Eye (tissue), 1 donor: Measurements from ENCODE around the gene RPL29.
"Not testable (repeated sequence)": the region's sequence is repeated elsewhere in the genome, so short reads cannot be mapped to it uniquely, and the experiment has no call there.

Experiments
- DNase-seq: peaks from one replicate; pipeline ENCODE4 v3.0.0-alpha.2; 2015

Gene RPL29

GRCh38 chr3:52004906-52005395 lies 9.3 kb upstream of the RPL29 start:
- DNase-seq, result no peak

- peak; percentile 90 for DNase-seq
Measured at GRCh38 chr3:52004163-52004787, 8.6 kb upstream of the RPL29 start.

DNA sequence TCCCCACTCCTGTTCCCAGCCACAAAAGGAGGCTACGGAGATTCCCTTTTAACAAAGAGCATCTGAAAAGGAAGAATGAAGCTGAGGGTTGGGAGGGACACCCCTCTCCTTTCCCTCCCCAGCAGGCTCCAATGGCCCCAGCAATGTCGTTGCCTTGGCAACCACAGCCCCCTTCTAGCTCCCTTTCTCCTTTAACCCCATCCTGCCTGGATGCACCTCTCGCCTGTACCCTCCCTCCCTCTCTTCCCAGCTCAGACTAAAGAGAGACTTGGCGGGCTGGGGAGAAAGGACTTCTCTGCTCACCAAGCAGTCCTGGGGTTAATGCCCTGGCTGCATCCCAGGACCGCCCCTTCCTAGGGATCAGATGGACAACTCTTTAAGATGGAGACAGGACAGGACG lies 7.1 kb upstream of the RPL29 start:
- DNase-seq, result no peak

GRCh38 chr3:52001443-52001974 lies 5.8 kb upstream of the RPL29 start:
- peak; percentile 95 for DNase-seq

- no peak for DNase-seq
Measured at GRCh38 chr3:51999846-52000245, 4.2 kb upstream of the RPL29 start.

DNA sequence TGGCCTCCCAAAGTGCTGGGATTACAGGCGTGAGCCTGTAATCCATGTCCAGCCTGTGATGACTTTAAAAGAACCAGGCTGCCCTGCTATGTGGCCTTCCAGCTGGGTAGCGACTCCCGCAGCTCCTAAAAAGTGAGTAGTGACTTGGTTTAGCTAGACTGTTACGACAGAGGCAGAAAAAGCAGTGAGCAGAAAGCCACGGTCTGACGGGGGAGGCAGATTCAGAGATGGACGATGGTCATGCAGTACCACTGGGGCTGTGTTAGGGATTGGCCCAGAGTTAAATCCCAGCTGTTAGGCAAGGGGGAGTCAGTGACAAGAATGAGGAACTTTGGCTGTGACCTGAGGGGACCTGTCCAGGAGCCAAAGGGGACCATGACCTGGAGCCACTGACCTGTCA lies 3.1 kb upstream of the RPL29 start:
- no peak for DNase-seq

DNA sequence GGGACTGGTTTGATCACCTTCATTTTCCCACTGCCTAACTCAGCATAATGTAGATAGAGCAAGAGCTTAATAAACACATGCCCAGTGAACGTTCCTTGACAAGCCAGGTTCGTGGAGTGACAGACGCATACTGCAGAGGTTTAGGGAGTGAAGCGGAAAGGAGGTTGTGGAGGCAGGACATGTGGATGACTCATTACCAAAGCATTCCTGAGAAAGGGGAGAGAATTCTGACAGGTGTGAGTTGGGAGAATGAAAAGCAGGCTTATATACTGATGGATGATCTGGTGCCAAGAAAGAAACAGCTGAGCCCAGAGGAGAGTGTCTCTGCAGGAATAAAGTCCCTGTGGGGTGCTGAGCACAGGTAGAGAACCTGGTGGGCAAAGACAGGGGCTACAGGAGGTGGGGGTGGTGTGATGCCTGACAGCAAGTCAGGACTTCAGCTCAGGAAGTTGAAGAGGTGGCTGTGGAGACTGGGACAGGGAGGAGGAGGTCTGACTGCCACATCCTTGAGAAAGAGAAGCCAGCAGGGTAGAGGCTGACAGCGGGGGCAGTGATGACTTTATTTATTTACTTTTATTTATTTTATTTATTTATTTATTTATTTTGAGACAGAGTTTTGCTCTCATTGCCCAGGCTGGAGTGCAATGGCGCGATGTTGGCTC lies 2.4 kb upstream of the RPL29 start:
- DNase-seq, result peak; percentile 23

- no peak for DNase-seq
Measured at GRCh38 chr3:51997172-51997571, 1.5 kb upstream of the RPL29 start.

DNA sequence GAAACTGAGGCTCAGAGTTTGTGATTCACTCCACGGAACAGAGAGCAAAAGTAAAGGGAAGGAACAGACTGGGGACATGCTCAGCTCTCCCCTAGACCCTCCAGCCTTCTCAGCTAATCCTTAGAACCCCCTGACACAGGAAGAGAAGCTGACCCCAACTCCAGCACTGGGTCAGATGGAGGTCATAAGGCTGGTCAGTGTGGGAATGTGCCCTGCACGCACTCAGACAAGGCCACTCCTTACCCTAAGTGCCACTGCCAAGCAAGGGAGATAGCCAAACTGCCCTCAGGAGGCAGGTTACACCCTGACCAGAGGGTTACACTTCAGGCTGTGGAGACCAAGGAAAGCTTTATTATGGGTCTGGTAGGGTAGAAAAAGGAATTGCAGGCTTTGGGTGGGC lies 1.2 kb downstream of the RPL29 start:
- DNase-seq, result no peak

GRCh38 chr3:51993657-51994056 lies 2.0 kb downstream of the RPL29 start:
- DNase-seq, result not testable (repeated sequence)

- no peak for DNase-seq
Measured at GRCh38 chr3:51992017-51992682, 3.5 kb downstream of the RPL29 start.

DNA sequence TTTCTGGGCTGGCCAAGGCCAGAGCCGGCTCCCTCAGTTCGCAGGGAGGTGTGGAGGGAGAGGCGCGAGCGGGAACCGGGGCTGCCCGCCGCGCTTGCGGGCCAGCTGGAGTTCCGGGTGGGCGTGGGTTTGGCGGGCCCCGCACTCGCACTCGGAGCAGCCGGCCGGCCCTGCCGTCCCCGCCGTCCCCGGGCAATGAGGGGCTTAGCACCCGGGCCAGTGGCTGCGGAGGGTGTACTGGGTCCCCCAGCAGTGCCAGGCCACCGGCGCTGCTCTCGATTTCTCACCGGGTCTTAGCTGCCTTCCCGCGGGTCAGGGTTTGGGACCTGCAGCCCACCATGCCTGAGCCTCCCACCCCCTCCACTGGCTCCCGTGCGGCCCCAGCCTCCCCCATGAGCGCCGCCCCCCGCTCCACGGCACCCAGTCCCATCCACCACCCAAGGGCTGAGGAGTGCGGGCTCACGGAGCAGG lies 5.2 kb downstream of the RPL29 start:
- not testable (repeated sequence) for DNase-seq

- no peak for DNase-seq
Measured at GRCh38 chr3:51988286-51989146, 7.2 kb downstream of the RPL29 start.

DNA sequence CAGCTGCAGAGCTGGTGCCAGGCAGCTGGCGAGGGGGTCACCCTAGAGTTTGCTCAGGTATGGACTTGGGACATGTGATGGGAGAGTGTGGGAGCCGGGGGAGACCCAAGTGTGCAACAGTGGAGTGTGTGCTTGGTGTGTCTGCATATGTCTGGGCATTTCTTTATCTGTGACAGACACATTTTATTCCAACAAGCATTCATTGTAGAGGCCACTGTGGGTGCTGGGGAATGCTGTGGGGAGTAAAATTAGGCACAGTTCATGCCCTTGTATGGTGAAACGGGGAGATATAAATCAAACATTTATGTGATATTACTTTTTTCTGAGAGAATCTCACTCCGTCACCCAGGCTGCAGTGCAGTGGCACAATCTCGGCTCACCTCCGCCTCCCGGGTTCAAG lies 8.1 kb downstream of the RPL29 start:
- DNase-seq, result no peak

DNA sequence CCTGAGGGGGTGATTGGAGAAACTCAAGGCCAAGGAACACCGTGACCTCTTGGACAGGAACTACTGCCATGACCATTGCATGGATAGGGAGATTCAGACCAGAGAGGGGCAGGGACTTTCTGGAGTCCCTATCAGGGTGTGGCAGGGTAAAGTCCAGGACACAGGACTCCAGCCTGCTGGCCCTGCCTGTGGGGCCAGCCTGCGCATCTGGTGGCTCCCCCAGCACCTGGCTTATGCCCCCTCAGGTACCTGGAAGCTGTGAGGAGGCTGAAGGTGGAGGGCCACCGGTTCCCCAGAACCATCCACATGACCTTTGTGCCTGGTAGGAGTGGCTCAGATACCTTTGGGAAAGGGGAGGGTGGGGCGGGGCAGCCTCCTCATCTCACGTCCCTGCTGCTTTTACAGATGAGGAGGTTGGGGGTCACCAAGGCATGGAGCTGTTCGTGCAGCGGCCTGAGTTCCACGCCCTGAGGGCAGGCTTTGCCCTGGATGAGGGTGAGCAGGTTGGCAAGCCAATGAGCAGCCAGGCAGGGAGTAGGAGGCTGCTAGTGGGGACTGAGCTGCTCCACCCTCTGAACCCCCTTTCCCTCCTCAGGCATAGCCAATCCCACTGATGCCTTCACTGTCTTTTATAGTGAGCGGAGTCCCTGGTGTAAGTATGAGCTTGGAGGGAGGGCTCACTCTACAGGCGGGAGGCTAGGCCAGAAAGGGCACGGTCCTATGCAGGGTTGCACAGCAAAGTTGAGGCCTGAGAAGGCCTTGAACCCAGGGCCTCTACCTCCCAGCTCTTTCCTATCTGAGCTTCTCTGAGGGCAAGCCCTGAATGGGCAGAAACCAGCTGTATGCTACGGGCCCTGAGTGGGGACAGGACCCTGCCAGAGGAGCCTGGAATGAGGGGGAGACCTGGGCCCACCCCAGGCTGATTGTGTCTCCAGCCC lies 9.4 kb downstream of the RPL29 start:
- DNase-seq, result no peak

- no peak for DNase-seq
Measured at GRCh38 chr3:51985063-51985462, 10.6 kb downstream of the RPL29 start.

DNA sequence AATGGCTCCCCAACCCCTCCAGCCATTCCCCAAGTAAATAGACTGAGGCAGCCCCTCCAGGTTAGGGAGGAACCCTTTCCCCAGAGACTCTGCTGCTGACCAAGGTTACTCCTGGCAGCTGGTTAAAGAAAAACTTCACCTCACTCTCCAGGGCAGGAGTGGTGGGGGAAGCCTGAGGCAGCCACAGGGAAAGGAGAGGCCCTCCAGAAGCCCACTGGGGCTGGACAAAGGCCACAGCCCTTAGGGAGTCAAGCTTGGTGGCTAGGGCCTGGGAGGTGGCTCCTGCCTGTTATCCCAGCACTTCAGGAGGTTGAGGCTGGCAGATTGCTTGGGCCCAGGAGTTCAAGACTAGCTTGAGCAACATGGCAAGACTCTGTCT lies 11.4 kb downstream of the RPL29 start:
- DNase-seq, result no peak

DNA sequence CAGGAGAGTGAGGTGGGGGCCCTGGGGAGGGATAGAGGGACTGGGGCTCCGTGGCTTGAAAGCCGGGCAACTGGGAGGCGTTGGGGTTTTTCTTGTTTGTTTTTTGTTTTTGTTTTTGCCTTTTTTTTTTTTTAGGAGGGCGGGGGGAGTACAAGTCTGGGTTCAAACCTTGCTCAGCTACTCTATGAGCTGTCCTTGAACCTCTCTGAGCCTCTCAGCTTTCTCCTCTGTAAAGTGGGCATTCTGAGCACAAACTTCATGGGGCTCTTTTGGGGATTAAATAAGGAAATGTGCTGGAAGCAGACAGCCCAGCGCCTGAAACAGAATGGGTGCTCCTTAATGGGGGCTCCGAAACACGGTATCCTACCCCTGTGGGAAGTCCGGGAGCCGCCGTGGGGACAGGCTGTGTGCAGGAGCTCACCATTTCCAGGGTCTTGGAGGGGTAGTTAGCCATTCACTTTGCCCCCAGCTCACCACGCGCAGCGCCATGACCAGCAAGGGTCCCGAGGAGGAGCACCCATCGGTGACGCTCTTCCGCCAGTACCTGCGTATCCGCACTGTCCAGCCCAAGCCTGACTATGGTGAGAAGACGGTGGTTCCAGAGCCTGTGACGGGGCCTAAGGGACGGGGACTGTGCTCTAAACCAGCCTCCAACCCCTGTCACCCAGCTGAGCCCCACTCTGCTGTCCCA lies 12.0 kb downstream of the RPL29 start:
- DNase-seq, result no peak

GRCh38 chr3:51982838-51983577 lies 12.7 kb downstream of the RPL29 start, which contains the start of gene ACY1:
ACY1 (plus strand) TSS chr3:51983535; CDS start chr3:51984065, 530 bp downstream.
- peak; percentile 86 for DNase-seq

- no peak for DNase-seq
Measured at GRCh38 chr3:51982352-51982837, 13.3 kb downstream of the RPL29 start.
